Measurements from ENCODE around the gene FAM186B. TPM values are rescaled to one million over a fixed set of nuclear protein-coding genes. Genes with fewer than 3 reads are reported as not detected.
"Not testable (repeated sequence)": the region's sequence is repeated elsewhere in the genome, so short reads cannot be mapped to it uniquely, and the experiment has no call there.

FAM186B gene
- total RNA-seq: 1 to 10 TPM in 1 of 4 donors, under 1 TPM in 1, not detected in 2; 0.35 to 1.0 TPM

GRCh38 chr12:49605539-49605938 is at the start of gene FAM186B:
TSS of gene FAM186B (minus strand) at chr12:49605639. CDS start at chr12:49605477, 162 bp downstream.
- not testable (repeated sequence) for H3K9me3 ChIP-seq, H3K4me1 ChIP-seq, H3K27me3 ChIP-seq, H3K4me3 ChIP-seq, DNase-seq, H3K27ac ChIP-seq, H3K36me3 ChIP-seq

GRCh38 chr12:49654715-49655114 is 49.3 kb upstream of the FAM186B start:
- no peak overlapping the region for H3K27ac ChIP-seq
- peaks cover 0 to 61% (median 0%) of the 10 kb centered on the region in 3 donors for H3K36me3 ChIP-seq

GRCh38 chr12:49652921-49653520 is 47.6 kb upstream of the FAM186B start:
- Histone ChIP-seq H3K9me3 (no peaks in the 10 kb centered on the region), H3K27me3 (no peaks in the 10 kb centered on the region), H3K27ac (no peak overlapping the region), H3K4me3 (no peak overlapping the region), H3K4me1 (peaks cover 0 to 5% (median 0%) of the 10 kb centered on the region in 4 donors), H3K36me3 (peaks cover 0 to 67% (median 0%) of the 10 kb centered on the region in 3 donors)
- TF ChIP-seq POLR2A (IDR thresholded peaks at IDR 0.05): no peak
- no peak for TF ChIP-seq CTCF (IDR thresholded peaks at IDR 0.05)
- DNase-seq: no peak

More at GRCh38 chr12:49654715-49655114, 49.3 kb upstream of the FAM186B start:
- Histone ChIP-seq H3K9me3 (no peaks in the 10 kb centered on the region), H3K4me1 (no peaks in the 10 kb centered on the region), H3K27me3 (no peaks in the 10 kb centered on the region), H3K4me3 (no peak overlapping the region)
- no peak for TF ChIP-seq POLR2A (IDR thresholded peaks at IDR 0.05)
- TF ChIP-seq CTCF (IDR thresholded peaks at IDR 0.05): no peak
- no peak for DNase-seq

GRCh38 chr12:49651855-49652254 is 46.4 kb upstream of the FAM186B start:
- Histone ChIP-seq H3K27me3 (no peaks in the 10 kb centered on the region), H3K4me3 (no peak overlapping the region), H3K9me3 (no peaks in the 10 kb centered on the region), H3K36me3 (peaks cover 0 to 59% (median 0%) of the 10 kb centered on the region in 3 donors), H3K27ac (no peak overlapping the region), H3K4me1 (peaks cover 0 to 5% (median 0%) of the 10 kb centered on the region in 4 donors)
- no peak for DNase-seq
- TF ChIP-seq CTCF (IDR thresholded peaks at IDR 0.05): no peak

- Histone ChIP-seq H3K36me3 (peaks cover 0 to 55% (median 0%) of the 10 kb centered on the region in 3 donors), H3K4me1 (peaks cover 0 to 10% (median 2%) of the 10 kb centered on the region in 4 donors), H3K27ac (no peak overlapping the region), H3K27me3 (no peaks in the 10 kb centered on the region), H3K4me3 (no peak overlapping the region), H3K9me3 (no peaks in the 10 kb centered on the region)
- no peak for DNase-seq
- TF ChIP-seq CTCF (IDR thresholded peaks at IDR 0.05): no peak
- TF ChIP-seq POLR2A (IDR thresholded peaks at IDR 0.05): no peak
Measured at GRCh38 chr12:49649892-49650291, 44.5 kb upstream of the FAM186B start.

- H3K27ac ChIP-seq: no peak overlapping the region
- no peak overlapping the region for H3K4me3 ChIP-seq
- TF ChIP-seq CTCF (IDR thresholded peaks at IDR 0.05): no peak
- TF ChIP-seq POLR2A (IDR thresholded peaks at IDR 0.05): no peak
- peaks cover 0 to 53% (median 0%) of the 10 kb centered on the region in 3 donors for H3K36me3 ChIP-seq
- peaks cover 0 to 13% (median 3%) of the 10 kb centered on the region in 4 donors for H3K4me1 ChIP-seq
- no peaks in the 10 kb centered on the region for H3K9me3 ChIP-seq
- no peaks in the 10 kb centered on the region for H3K27me3 ChIP-seq
- DNase-seq: no peak
Measured at GRCh38 chr12:49649445-49649844, 44.0 kb upstream of the FAM186B start.

Measured in Peyer's patch (tissue), 4 donors.